GM23338 (cell line): ENCODE data around the gene ARSI. TPM values are rescaled to one million over a fixed set of nuclear protein-coding genes. Genes with fewer than 3 reads are reported as not detected.

Experiments
- ATAC-seq: fragments of 200-7000 bp; cut with Tn5 transposase; 3 replicates; pipeline ENCODE4 v1.9.1; 2020
- DNase-seq: peaks from one replicate; pipeline ENCODE4 v3.0.0-alpha.2; 2015; ENCODE audit warnings: low spot score
- H2AFZ ChIP-seq: fragments of 200-600 bp; sonication (generic); 2 replicates; pipeline ENCODE4 v1.8.0; 2016; ENCODE audit warnings: antibody characterized with exemption, mild to moderate bottlenecking, moderate library complexity
- H3F3A ChIP-seq: fragments of 200-600 bp; sonication (generic); replicated peaks from 2 replicates; pipeline ENCODE4 v1.8.0; 2017; ENCODE audit warnings: antibody characterized with exemption, mixed run types, low read depth
- H3K27ac ChIP-seq: fragments of 200-600 bp; sonication (generic); 2 replicates; pipeline ENCODE4 v1.6.1; 2016; ENCODE audit warnings: low read depth
- H3K27me3 ChIP-seq: fragments of 200-600 bp; sonication (generic); 2 replicates; pipeline ENCODE4 v1.8.0; 2016; ENCODE audit warnings: mild to moderate bottlenecking, mixed run types, moderate library complexity; ENCODE audit not compliant: insufficient read depth
- H3K36me3 ChIP-seq: fragments of 200-600 bp; sonication (generic); 2 replicates; pipeline ENCODE4 v1.8.0; 2016; ENCODE audit warnings: mild to moderate bottlenecking; ENCODE audit not compliant: insufficient read depth
- H3K4me1 ChIP-seq: fragments of 200-600 bp; sonication (generic); 2 replicates; pipeline ENCODE4 v1.8.0; 2016; ENCODE audit warnings: mild to moderate bottlenecking, moderate library complexity; ENCODE audit not compliant: insufficient read depth
- H3K4me2 ChIP-seq: fragments of 200-600 bp; sonication (generic); 2 replicates; pipeline ENCODE4 v1.7.1; 2017; ENCODE audit warnings: mixed run types
- H3K4me3 ChIP-seq: fragments of 200-600 bp; sonication (generic); 2 replicates; pipeline ENCODE4 v1.6.1; 2016; ENCODE audit warnings: mixed run types
- H3K79me2 ChIP-seq: fragments of 200-600 bp; sonication (generic); replicated peaks from 2 replicates; pipeline ENCODE4 v1.8.0; 2017; ENCODE audit warnings: mild to moderate bottlenecking; ENCODE audit not compliant: insufficient read depth
- H3K9me2 ChIP-seq: fragments of 200-600 bp; sonication (generic); 2 replicates; pipeline ENCODE4 v1.8.0; 2017; ENCODE audit not compliant: insufficient read depth
- H4K20me1 ChIP-seq: fragments of 200-600 bp; sonication (generic); replicated peaks from 2 replicates; pipeline ENCODE4 v1.8.0; 2017; ENCODE audit warnings: mild to moderate bottlenecking; ENCODE audit not compliant: insufficient read depth
- H3K27ac Mint-ChIP-seq: 2 replicates; pipeline ENCODE4 v1.8.0; 2020; ENCODE audit warnings: inconsistent platforms, mild to moderate bottlenecking, moderate library complexity, mixed read lengths
- H3K27me3 Mint-ChIP-seq: 3 replicates; pipeline ENCODE4 v1.8.0; 2022; ENCODE audit warnings: low read depth, mild to moderate bottlenecking, moderate library complexity, mixed read lengths, inconsistent platforms; ENCODE audit not compliant: insufficient read depth, poor library complexity
- H3K36me3 Mint-ChIP-seq: 3 replicates; pipeline ENCODE4 v1.8.0; 2021; ENCODE audit warnings: low read depth, mild to moderate bottlenecking, inconsistent platforms, moderate library complexity, mixed read lengths
- H3K4me1 Mint-ChIP-seq: 3 replicates; pipeline ENCODE4 v1.8.0; 2020; ENCODE audit warnings: mild to moderate bottlenecking, inconsistent platforms, mixed read lengths
- H3K4me3 Mint-ChIP-seq: 3 replicates; pipeline ENCODE4 v1.8.0; 2021; ENCODE audit warnings: moderate library complexity, mild to moderate bottlenecking, inconsistent platforms, mixed read lengths
- H3K9me3 Mint-ChIP-seq: 3 replicates; pipeline ENCODE4 v1.8.0; 2020; ENCODE audit warnings: moderate library complexity, mild to moderate bottlenecking, inconsistent platforms, mixed read lengths
- CREB1 ChIP-seq: fragments of 250-450 bp; sonication (Bioruptor Pico); IDR thresholded peaks from 2 replicates; pipeline ENCODE4 v1.5.0; 2020; ENCODE audit warnings: low read depth, mild to moderate bottlenecking, moderate library complexity
- CTCF ChIP-seq, 2 experiments: fragments of 200-600 bp in 1 of 2; sonication (generic) in 1 of 2; conservative IDR thresholded peaks; 2 replicates each; pipeline versions ENCODE4 v1.5.1 to v1.6.1; 2016 to 2017; ENCODE audit warnings: antibody characterized with exemption in 2 of 2, low read depth in 2 of 2, mild to moderate bottlenecking in 2 of 2, moderate library complexity in 1 of 2
- ETS1 ChIP-seq: IDR thresholded peaks from 2 replicates; pipeline ENCODE4 v1.6.1; 2016; ENCODE audit warnings: antibody characterized with exemption
- EZH2 ChIP-seq: fragments of 200-600 bp; sonication (generic); IDR thresholded peaks from one replicate; pipeline ENCODE4 v1.8.0; 2017; ENCODE audit warnings: antibody characterized with exemption, mild to moderate bottlenecking, low read depth; ENCODE audit not compliant: unreplicated experiment
- EZH2phosphoT487 ChIP-seq: fragments of 200-600 bp; sonication (generic); IDR thresholded peaks from one replicate; pipeline ENCODE4 v1.8.1; 2018; ENCODE audit warnings: antibody characterized with exemption; ENCODE audit not compliant: unreplicated experiment
- JUNB ChIP-seq: IDR thresholded peaks from one replicate; pipeline ENCODE4 v1.6.1; 2016; ENCODE audit warnings: antibody characterized with exemption; ENCODE audit not compliant: unreplicated experiment
- NANOG ChIP-seq: IDR thresholded peaks from 2 replicates; pipeline ENCODE4 v1.6.1; 2016; ENCODE audit warnings: antibody characterized with exemption, borderline replicate concordance
- POLR2AphosphoS5 ChIP-seq: IDR thresholded peaks from 2 replicates; pipeline ENCODE4 v1.6.1; 2016; ENCODE audit warnings: antibody characterized with exemption, low read depth
- STAT1 ChIP-seq: IDR thresholded peaks from one replicate; pipeline ENCODE4 v1.6.1; 2016; ENCODE audit warnings: antibody characterized with exemption; ENCODE audit not compliant: unreplicated experiment
- ZNF114 ChIP-seq: fragments of 250-450 bp; sonication (Bioruptor Pico); IDR thresholded peaks from 2 replicates; pipeline ENCODE4 v1.5.0; 2020; ENCODE audit warnings: mild to moderate bottlenecking, moderate library complexity
- ZNF331 ChIP-seq: fragments of 250-450 bp; sonication (Bioruptor Pico); IDR thresholded peaks from 2 replicates; pipeline ENCODE4 v1.5.0; 2020; ENCODE audit warnings: low read depth, mild to moderate bottlenecking, moderate library complexity
- ZNF462 ChIP-seq: fragments of 250-450 bp; sonication (Bioruptor Pico); IDR thresholded peaks from 2 replicates; pipeline ENCODE4 v1.5.0; 2020; ENCODE audit warnings: mild to moderate bottlenecking, moderate library complexity
- polyA plus RNA-seq: library from polyadenylated mRNA; unstranded; fragments of >200 nt; fragmentation: Nextera tagmentation; extraction: Ambion mirVana; gene quantifications from 2 replicates; pipeline ENCODE4 v1.2.1, GENCODE V29; 2016
- total RNA-seq: library from RNA; depleted of rRNA; stranded (reverse); fragments of >200 nt; shearing (Covaris generic); gene quantifications from 2 replicates; pipeline ENCODE4 v1.2.3, GENCODE V29; 2014
- TF ChIP-seq, protein P1 (sequence below): IDR thresholded peaks from one replicate; pipeline ENCODE4 v1.6.1; 2018; ENCODE audit warnings: antibody characterized with exemption; ENCODE audit not compliant: unreplicated experiment

Gene ARSI
- total and polyA plus RNA-seq, 2 experiments from 2014 or later, result 0.99 to 6.9 TPM

DNA sequence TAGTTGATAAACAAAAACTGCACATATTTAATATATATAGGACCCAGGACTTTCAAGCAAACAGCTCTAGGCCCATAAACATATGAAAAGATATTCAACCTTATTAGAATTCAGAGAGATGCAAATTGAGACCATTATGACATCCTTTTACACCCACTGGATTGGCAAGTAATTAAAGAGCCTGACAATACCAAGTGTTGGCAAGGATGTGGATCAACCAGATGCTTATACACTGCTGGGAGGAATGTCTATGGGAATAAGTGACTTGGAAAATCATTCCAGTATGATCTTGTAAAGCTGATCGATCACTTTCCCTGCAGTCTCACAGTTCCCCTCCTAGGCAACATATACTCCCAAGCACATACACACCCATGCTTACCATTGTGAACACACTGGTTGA, 39.3 kb upstream of the ARSI start:
- no peaks in the 10 kb centered on the region for H3K27me3 ChIP-seq
- no peaks in the 10 kb centered on the region for H3K9me2 ChIP-seq
- Mint-ChIP-seq H3K4me1 (peaks cover 8% of the 10 kb centered on the region; the same call in 2 of the 3 replicates), H3K4me3 (no peak overlapping the region), H3K27me3 (peaks cover 8% of the 10 kb centered on the region), H3K36me3 (no peaks in the 10 kb centered on the region), H3K9me3 (no peaks in the 10 kb centered on the region; the same call in 2 of the 3 replicates), H3K27ac (no peak overlapping the region)
- no peak overlapping the region for H2AFZ ChIP-seq
- H3K4me3 ChIP-seq, result no peak overlapping the region
- no peaks in the 10 kb centered on the region for H3K79me2 ChIP-seq
- no peaks in the 10 kb centered on the region for H3F3A ChIP-seq
- H3K36me3 ChIP-seq, result no peaks in the 10 kb centered on the region
- no peak for ATAC-seq
- TF ChIP-seq CREB1, result no peak
- no peak for TF ChIP-seq ZNF462 (CRISPR knock-in tag)
- no peak for TF ChIP-seq STAT1
- TF ChIP-seq ETS1, result no peak
- no peak for TF ChIP-seq CTCF (conservative IDR thresholded peaks at IDR 0.05; ENCODE audit: low read depth in 2 of 2)
- TF ChIP-seq, protein P1, sequence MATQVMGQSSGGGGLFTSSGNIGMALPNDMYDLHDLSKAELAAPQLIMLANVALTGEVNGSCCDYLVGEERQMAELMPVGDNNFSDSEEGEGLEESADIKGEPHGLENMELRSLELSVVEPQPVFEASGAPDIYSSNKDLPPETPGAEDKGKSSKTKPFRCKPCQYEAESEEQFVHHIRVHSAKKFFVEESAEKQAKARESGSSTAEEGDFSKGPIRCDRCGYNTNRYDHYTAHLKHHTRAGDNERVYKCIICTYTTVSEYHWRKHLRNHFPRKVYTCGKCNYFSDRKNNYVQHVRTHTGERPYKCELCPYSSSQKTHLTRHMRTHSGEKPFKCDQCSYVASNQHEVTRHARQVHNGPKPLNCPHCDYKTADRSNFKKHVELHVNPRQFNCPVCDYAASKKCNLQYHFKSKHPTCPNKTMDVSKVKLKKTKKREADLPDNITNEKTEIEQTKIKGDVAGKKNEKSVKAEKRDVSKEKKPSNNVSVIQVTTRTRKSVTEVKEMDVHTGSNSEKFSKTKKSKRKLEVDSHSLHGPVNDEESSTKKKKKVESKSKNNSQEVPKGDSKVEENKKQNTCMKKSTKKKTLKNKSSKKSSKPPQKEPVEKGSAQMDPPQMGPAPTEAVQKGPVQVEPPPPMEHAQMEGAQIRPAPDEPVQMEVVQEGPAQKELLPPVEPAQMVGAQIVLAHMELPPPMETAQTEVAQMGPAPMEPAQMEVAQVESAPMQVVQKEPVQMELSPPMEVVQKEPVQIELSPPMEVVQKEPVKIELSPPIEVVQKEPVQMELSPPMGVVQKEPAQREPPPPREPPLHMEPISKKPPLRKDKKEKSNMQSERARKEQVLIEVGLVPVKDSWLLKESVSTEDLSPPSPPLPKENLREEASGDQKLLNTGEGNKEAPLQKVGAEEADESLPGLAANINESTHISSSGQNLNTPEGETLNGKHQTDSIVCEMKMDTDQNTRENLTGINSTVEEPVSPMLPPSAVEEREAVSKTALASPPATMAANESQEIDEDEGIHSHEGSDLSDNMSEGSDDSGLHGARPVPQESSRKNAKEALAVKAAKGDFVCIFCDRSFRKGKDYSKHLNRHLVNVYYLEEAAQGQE, result no peak
- TF ChIP-seq POLR2AphosphoS5, result no peak
- TF ChIP-seq ZNF331, result no peak
- TF ChIP-seq ZNF114 (CRISPR knock-in tag), result no peak
- no peak for TF ChIP-seq JUNB
- TF ChIP-seq EZH2phosphoT487, result no peak
- TF ChIP-seq NANOG, result no peak
- TF ChIP-seq EZH2, result no peak
- H3K27ac ChIP-seq, result no peak overlapping the region
- no peak overlapping the region for H3K4me2 ChIP-seq
- no peaks in the 10 kb centered on the region for H3K4me1 ChIP-seq
- DNase-seq, result no peak
- no peaks in the 10 kb centered on the region for H4K20me1 ChIP-seq
